GM18873 (cell line): Measurements from ENCODE around the gene YIPF3.
"Not testable (repeated sequence)": the region's sequence is repeated elsewhere in the genome, so short reads cannot be mapped to it uniquely, and the experiment has no call there.

Experiments used
- ATAC-seq: cut with Tn5 transposase; IDR thresholded peaks from one replicate; pipeline ENCODE4 v1.9.1; 2021; ENCODE audit warnings: mild to moderate bottlenecking, moderate library complexity, moderate number of reproducible peaks; ENCODE audit not compliant: unreplicated experiment, low FRiP score

Gene YIPF3

GRCh38 chr6:43509984-43510826, 6.5 kb downstream of the YIPF3 start, which contains the start of gene LRRC73:
Gene LRRC73 (minus strand): TSS chr6:43510346. CDS start chr6:43509785, 561 bp downstream.
- no peak for ATAC-seq

- no peak for ATAC-seq
Observed at GRCh38 chr6:43509142-43509983, 7.4 kb downstream of the YIPF3 start.

GRCh38 chr6:43508481-43509141, 8.1 kb downstream of the YIPF3 start:
- no peak for ATAC-seq

GRCh38 chr6:43506667-43507471, 9.9 kb downstream of the YIPF3 start:
- no peak for ATAC-seq

GRCh38 chr6:43506171-43506570, 10.6 kb downstream of the YIPF3 start:
- ATAC-seq = no peak

DNA sequence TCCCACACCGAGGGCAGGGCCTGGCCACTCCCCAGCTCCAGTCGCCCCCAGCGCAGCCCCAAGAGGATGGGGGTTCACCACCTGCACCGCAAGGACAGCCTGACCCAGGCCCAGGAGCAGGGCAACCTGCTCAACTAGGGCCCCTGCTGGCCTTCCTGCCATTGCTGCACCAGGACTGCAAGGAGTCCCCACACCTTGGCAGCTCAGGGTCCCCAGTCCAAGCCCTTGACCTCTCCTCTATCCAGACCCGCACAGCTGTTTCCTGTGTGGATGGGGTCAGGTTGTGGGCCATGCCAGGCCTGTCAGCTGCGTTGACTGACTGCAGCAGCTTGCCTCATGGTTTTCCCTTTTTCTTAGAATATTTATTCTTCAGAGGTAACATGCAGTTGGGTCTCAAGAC, 11.0 kb downstream of the YIPF3 start:
- no peak for ATAC-seq

DNA sequence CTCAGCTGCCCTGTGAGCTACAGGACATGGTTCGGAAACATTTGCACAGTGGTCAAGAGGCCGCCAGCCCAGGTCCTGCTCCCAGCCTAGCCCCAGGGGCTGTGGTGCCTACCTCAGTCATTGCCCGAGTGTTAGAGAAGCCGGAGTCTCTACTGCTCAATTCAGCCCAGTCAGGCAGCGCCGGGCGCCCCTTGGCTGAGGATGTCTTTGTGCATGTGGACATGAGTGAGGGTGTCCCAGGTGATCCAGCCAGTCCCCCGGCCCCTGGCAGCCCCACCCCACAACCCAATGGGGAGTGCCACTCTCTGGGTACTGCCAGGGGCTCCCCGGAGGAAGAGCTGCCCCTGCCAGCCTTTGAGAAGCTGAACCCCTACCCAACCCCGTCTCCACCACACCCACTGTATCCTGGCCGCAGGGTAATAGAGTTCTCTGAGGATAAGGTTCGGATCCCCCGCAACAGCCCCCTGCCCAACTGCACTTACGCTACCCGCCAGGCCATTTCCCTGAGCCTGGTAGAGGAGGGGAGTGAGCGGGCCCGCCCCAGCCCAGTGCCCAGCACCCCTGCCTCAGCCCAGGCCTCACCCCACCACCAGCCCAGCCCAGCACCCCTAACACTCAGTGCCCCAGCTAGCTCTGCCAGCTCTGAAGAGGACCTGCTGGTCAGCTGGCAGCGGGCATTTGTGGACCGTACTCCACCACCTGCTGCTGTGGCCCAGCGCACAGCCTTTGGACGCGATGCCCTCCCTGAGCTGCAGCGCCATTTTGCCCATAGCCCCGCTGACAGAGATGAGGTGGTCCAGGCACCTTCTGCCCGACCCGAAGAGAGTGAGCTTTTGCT, 11.8 kb downstream of the YIPF3 start:
- ATAC-seq = no peak

- no peak for ATAC-seq
Observed at GRCh38 chr6:43503443-43503842, 13.3 kb downstream of the YIPF3 start.

DNA sequence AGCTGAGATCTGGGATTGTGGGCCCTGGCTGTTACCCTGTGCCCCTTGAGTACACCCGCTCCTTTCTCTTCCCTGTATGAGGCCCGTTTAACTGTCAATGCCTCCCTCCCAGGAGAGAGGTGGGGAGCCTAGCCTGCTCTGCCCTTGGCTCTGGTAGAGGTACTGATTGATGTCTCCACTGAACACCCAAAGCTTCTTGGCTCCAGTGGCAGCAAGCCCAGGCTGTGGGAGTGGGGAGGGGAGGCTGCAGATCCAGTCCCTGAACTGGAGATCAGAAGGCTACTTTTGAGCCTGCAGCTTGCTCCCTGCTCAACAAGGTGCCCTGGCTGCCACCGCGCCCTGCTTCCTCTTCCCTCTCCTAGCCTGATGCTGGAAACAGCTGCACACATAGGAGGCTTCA, 14.1 kb downstream of the YIPF3 start:
- ATAC-seq = no peak

- ATAC-seq = no peak
Observed at GRCh38 chr6:43500921-43501320, 15.8 kb downstream of the YIPF3 start.

DNA sequence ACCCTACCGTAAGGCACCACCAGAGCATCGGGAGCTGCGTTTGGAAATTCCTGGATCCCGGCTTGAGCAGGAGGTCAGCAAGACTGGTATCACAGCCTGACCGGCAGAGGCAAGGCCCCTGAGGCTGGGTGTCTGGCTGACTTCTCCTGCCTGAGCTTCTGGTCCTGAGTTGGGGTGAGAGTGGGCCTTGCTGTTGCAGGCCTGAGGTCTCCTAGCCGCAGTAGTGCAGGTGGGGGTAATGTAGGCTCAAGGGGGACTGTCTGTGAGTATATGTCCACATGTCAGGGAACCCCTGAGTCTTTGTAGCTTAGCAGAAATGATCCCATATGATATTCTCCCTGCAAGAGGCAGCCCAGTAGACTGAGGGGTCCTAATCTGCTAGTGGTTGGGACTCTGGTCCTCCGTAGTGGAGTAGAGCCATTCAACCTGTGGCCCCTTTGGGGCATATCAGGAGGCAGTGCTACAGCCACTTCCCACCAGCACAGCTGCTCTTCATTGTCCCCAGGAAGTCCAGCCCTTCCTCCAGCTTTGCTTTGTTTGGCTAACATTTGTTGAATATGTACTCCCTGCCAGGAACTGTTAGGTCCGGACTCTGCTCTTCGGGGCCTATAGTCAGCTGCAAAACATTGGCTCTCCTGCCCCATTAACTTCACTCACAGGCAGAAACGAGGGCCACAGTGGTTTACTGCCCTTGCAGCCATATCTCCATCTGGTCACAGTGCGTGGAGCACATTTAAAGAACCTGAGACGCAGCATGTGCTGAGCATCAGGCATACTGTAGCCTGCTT, 17.5 kb downstream of the YIPF3 start:
- no peak for ATAC-seq

DNA sequence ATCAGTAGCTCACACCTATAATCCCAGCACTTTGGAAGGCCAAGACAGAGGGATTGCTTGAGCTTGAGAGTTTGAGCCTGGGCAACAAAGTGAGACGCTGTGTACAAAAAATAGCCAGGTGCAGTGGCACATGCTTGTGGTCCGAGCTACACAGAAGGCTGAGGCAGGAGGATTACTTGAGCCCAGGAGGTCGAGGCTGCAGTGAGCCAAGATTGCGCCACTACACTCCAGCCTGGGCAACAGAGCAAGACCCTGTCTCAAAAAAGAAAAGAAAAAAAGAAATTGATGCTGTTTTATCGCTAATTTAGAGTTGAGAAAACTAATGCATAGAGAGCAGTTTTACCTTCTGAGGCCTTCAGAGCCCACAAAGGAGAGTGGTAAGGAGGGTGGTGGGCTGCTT, 18.4 kb downstream of the YIPF3 start:
- ATAC-seq = not testable (repeated sequence)

DNA sequence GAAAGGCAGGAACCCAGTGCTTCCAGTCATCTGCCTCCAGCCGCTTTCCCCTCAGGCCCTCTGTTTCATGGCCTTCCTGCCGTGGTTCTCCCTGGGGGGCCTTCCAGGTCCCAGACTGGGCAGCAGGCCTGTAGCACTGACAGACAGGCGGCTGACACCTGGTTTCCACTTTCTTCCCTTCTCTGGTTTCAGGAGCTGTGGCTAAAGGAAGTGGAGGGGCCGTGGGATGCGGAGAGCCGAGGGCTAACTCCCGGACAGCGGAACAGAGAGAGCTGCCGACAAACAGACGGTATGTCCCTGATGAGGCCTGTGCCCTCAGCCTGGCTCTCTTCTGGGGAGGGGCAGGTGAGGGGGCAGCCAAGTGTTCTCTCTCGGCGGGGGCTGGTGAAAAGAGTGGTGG, 19.0 kb downstream of the YIPF3 start:
- ATAC-seq = no peak

DNA sequence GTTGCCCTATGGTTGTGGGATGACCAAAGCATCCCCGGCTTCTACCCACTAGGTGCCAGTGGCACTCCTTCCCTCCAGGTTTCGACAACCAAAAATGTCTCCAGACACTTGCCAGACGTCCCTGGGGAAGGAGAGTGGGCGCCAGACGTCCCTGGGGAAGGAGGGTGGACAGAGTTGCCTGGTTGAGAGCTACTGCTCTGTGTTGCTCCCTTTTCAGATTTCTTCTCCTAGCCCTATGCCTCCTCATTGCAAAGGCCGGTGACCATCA, 19.7 kb downstream of the YIPF3 start:
- no peak for ATAC-seq

- ATAC-seq = no peak
Observed at GRCh38 chr6:43496370-43497128, 20.2 kb downstream of the YIPF3 start.

- no peak for ATAC-seq
Observed at GRCh38 chr6:43495409-43495941, 21.3 kb downstream of the YIPF3 start.

DNA sequence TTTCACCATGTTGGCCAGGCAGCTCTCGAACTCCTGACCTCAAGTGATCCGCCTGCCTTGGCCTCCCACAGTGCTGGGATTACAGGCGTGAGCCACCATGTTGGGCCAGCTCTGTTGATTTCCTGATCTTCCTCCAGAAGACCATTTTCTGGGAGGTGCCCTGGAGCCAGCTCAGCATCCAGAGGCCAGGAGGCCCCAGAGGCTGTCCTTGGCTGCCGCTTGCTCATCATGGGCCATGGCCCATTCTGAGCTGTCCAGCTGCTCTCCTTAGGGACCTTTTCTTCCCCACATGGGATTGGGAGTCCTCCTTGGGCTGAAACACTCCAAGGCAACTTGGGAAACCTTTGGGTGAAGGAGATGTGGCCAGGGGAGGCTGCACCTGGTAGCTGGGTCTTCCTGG, 22.0 kb downstream of the YIPF3 start:
- ATAC-seq = no peak

GRCh38 chr6:43494321-43494720, 22.4 kb downstream of the YIPF3 start:
- no peak for ATAC-seq
